K562 (cell line): Measurements from ENCODE around the gene ARFGAP3. TPM values are rescaled to one million over a fixed set of nuclear protein-coding genes. Genes with fewer than 3 reads are reported as not detected.

Experiments used
- ATAC-seq: fragments of 200-7000 bp; cut with Tn5 transposase; 3 replicates; pipeline ENCODE4 v1.9.1; 2020; ENCODE audit warnings: moderate library complexity
- BruUV-seq: library from RNA; stranded (reverse); fragments of 400-500 nt; replicated peaks from 2 replicates; lab custom pipeline; 2021; lab: Mats Ljungman, UMichigan
- CTCF ChIA-PET: fragments of 300-600 bp; formaldehyde crosslinking; extraction: SDS; loops from one replicate; lab custom pipeline; 2021; ENCODE audit warnings: low intra/inter-chr PET ratio; lab: Yijun Ruan, JAX
- POLR2A ChIA-PET: fragments of 300-600, 350-650 bp; sonication (Branson Sonifier 250); formaldehyde crosslinking; extraction: SDS; loops from one replicate; lab custom pipeline; 2021; ENCODE audit warnings: antibody characterized with exemption, inconsistent platforms; lab: Yijun Ruan, JAX
- DNase-seq, 4 experiments: peaks; one replicate each; pipeline versions ENCODE4 v3.0.0 to v3.0.0-alpha.2; 2011 to 2018; ENCODE audit warnings: low spot score in 3 of 4, mixed read lengths in 3 of 4; ENCODE audit errors: extremely low read depth in 1 of 4
- FAIRE-seq: peaks from 2 replicates; lab custom pipeline; 2011; peaks lifted over from hg19 to GRCh38; lab: Jason Lieb, UNC
- H2AFZ ChIP-seq: 2 replicates; pipeline ENCODE4 v1.6.0; 2011; ENCODE audit warnings: low read depth, low read length, control low read depth, inconsistent platforms
- H3K27ac ChIP-seq: fragments of 200-600 bp; 3 replicates; pipeline ENCODE4 v1.8.0; 2011; ENCODE audit warnings: low read depth, mild to moderate bottlenecking, control low read depth, inconsistent platforms, low read length, moderate library complexity, mixed read lengths; ENCODE audit errors: extremely low read depth
- H3K27me3 ChIP-seq, 2 experiments: fragments of 300-600 bp in 1 of 2; 2 replicates in 1 of 2; 3 replicates in 1 of 2; pipeline versions ENCODE4 v1.6.0 to v1.8.0; 2011; ENCODE audit warnings: inconsistent platforms in 2 of 2, low read length in 2 of 2, mild to moderate bottlenecking in 1 of 2, mixed read lengths in 1 of 2, moderate library complexity in 1 of 2; ENCODE audit not compliant: control insufficient read depth in 2 of 2, insufficient read depth in 2 of 2
- H3K36me3 ChIP-seq: fragments of 300-600 bp; 3 replicates; pipeline ENCODE4 v1.8.0; 2011; ENCODE audit warnings: mild to moderate bottlenecking, low read length, inconsistent platforms; ENCODE audit not compliant: control insufficient read depth, insufficient read depth
- H3K4me1 ChIP-seq, 2 experiments: fragments of 200-600 bp in 1 of 2; replicated peaks in 1 of 2; 2 replicates in 1 of 2; 3 replicates in 1 of 2; pipeline versions ENCODE4 v1.5.1 to v1.8.0; 2011; ENCODE audit warnings: inconsistent platforms in 2 of 2, low read length in 2 of 2, mild to moderate bottlenecking in 1 of 2, mixed read lengths in 1 of 2, moderate library complexity in 1 of 2; ENCODE audit not compliant: control insufficient read depth in 2 of 2, insufficient read depth in 2 of 2
- H3K4me2 ChIP-seq: 2 replicates; pipeline ENCODE4 v1.6.1; 2011; ENCODE audit warnings: low read length, control low read depth, inconsistent platforms, mixed read lengths; ENCODE audit not compliant: insufficient read depth
- H3K4me3 ChIP-seq: fragments of 200-600 bp; sonication (generic), shearing (Covaris generic); 2 replicates; pipeline ENCODE4 v1.5.1; 2016; ENCODE audit warnings: control low read depth, inconsistent platforms
- H3K79me2 ChIP-seq: fragments of 200-600 bp; 3 replicates; pipeline ENCODE4 v1.8.0; 2011; ENCODE audit warnings: low read length, inconsistent platforms; ENCODE audit not compliant: control insufficient read depth, insufficient read depth
- H3K9ac ChIP-seq, 2 experiments: 2 replicates each; pipeline versions ENCODE4 v1.6.0 to v1.6.1; 2011; ENCODE audit warnings: low read depth in 2 of 2, low read length in 2 of 2, control low read depth in 1 of 2, inconsistent platforms in 1 of 2, mild to moderate bottlenecking in 1 of 2, mixed read lengths in 1 of 2; ENCODE audit not compliant: insufficient read depth in 1 of 2
- H3K9me1 ChIP-seq: one replicate; pipeline ENCODE4 v1.6.0; 2011; ENCODE audit warnings: inconsistent platforms, mild to moderate bottlenecking, low read length, moderate library complexity; ENCODE audit not compliant: control insufficient read depth, insufficient read depth
- H3K9me3 ChIP-seq: replicated peaks from 2 replicates; pipeline ENCODE4 v1.5.1; 2011; ENCODE audit warnings: low read depth, low read length, inconsistent platforms; ENCODE audit not compliant: control insufficient read depth, insufficient read depth
- H4K20me1 ChIP-seq: replicated peaks from 2 replicates; pipeline ENCODE4 v1.6.1; 2011; ENCODE audit warnings: low read length, inconsistent platforms, mixed read lengths; ENCODE audit not compliant: control insufficient read depth, insufficient read depth
- CUX1 ChIP-seq: fragments of 200-800 bp; sonication (Bioruptor generic); IDR thresholded peaks from 2 replicates; pipeline ENCODE4 v1.6.1; 2016; ENCODE audit warnings: missing genetic modification characterization, missing compliant biosample characterization
- DDX20 ChIP-seq: fragments of 450-650 bp; IDR thresholded peaks from 2 replicates; pipeline ENCODE4 v1.6.1; 2016; ENCODE audit warnings: missing genetic modification characterization, low read depth, mild to moderate bottlenecking, missing compliant biosample characterization, moderate library complexity
- DMBX1 ChIP-seq: fragments of 250-450 bp; sonication (Bioruptor Pico); IDR thresholded peaks from 2 replicates; pipeline ENCODE4 v1.8.0; 2022; ENCODE audit warnings: inconsistent platforms, mild to moderate bottlenecking, moderate library complexity, borderline replicate concordance
- GATAD2B ChIP-seq: fragments of 450-650 bp; IDR thresholded peaks from 2 replicates; pipeline ENCODE4 v1.6.1; 2017; ENCODE audit warnings: mild to moderate bottlenecking, borderline replicate concordance
- PHF8 ChIP-seq: fragments of 200-600 bp; sonication (generic); IDR thresholded peaks from 2 replicates; pipeline ENCODE4 v1.6.1; 2012; ENCODE audit warnings: mixed run types, mild to moderate bottlenecking, inconsistent platforms, low read length, moderate library complexity, borderline replicate concordance
- SAFB ChIP-seq: fragments of 200-400 bp; formaldehyde crosslinking; IDR thresholded peaks from 2 replicates; pipeline ENCODE4 v1.6.1; 2017; ENCODE audit warnings: low read depth, low read length, borderline replicate concordance
- SNAPC5 ChIP-seq: fragments of 250-450 bp; sonication (Bioruptor Pico); IDR thresholded peaks from 2 replicates; pipeline ENCODE4 v1.8.0; 2021; ENCODE audit warnings: moderate library complexity, mild to moderate bottlenecking, inconsistent platforms
- ZNF263 ChIP-seq: sonication (generic); formaldehyde crosslinking; IDR thresholded peaks from 2 replicates; pipeline ENCODE4 v1.8.0; 2022; ENCODE audit warnings: mild to moderate bottlenecking, missing genetic modification reagents, borderline replicate concordance
- WGBS: fragments of 100-300 bp; shearing (Covaris generic); methylation state at CpG from one replicate; pipeline ENCODE4 v1.1.6; 2016; ENCODE audit warnings: low coverage, mixed read lengths; ENCODE audit not compliant: insufficient coverage; ENCODE audit errors: missing lambda C conversion rate; 5-methylcytosine and 5-hydroxymethylcytosine counted together
- in situ Hi-C: fragments of 300-500 bp; cut with MboI; formaldehyde crosslinking; loops from 4 replicates; pipeline ENCODE4 v1.15.0; 2018; ENCODE audit warnings: inconsistent platforms, mixed read lengths
- intact Hi-C: fragments of 100-400 bp; cut with micrococcal nuclease; formaldehyde crosslinking; loops from 2 replicates; pipeline ENCODE4 v1.14.2; 2022
- polyA plus RNA-seq, 8 experiments: library from polyadenylated mRNA; depleted of rRNA in 4 of 8; stranded (reverse) in 5 of 8; unstranded in 3 of 8; fragments of >200 nt; fragmentation: Nextera tagmentation in 2 of 8; fragmentation: Illumina TruSeq in 1 of 8; extraction: Ambion mirVana in 2 of 8; extraction: Trizol in 1 of 8; gene quantifications; 2 replicates each; pipeline versions ENCODE4 v1.2.1 to v1.2.3, GENCODE V29; 2011 to 2014; ENCODE audit warnings: inconsistent platforms in 1 of 8, missing spikeins in 1 of 8
- total RNA-seq, 7 experiments: library from RNA; depleted of rRNA in 6 of 7; stranded (reverse); fragments of >200 nt in 6 of 7; fragmentation: Illumina TruSeq in 2 of 7; extraction: Trizol in 2 of 7; gene quantifications; 2 replicates each; pipeline versions ENCODE4 v1.2.1 to v1.2.3, GENCODE V29; 2011 to 2021; ENCODE audit warnings: low replicate concordance in 1 of 7

Gene ARFGAP3
- total and polyA plus RNA-seq, 9 of the 15 experiments (the other 6 are each of a cell fraction or from before 2014, with no cell fraction given), result 14.2 to 31.9 (median 22.7) TPM

- TF ChIP-seq DDX20, result no peak
- TF ChIP-seq, all 486 proteins: peak for 0
Measured at GRCh38 chr22:42877158-42877557, 20.1 kb upstream of the ARFGAP3 start (continued).

- no peak overlapping the region for H3K9ac ChIP-seq
- intact Hi-C loops, result no loop called here
- ChIA-PET POLR2A (no interaction called here), CTCF (no interaction called here)
- no peaks in the 10 kb centered on the region for H3K4me1 ChIP-seq
- in situ Hi-C loops, result no loop called here
- ATAC-seq (no peak), DNase-seq (no peak)
- WGBS, result 80% methylated on average over 2 of the region's 17 CpGs
- BruUV-seq, result no TSS peak
- no peaks in the 10 kb centered on the region for H3K9me1 ChIP-seq
- H3K36me3 ChIP-seq, result peaks cover 38% of the 10 kb centered on the region; the same call in 2 of the 3 replicates
- no peak overlapping the region for H2AFZ ChIP-seq
- no peak overlapping the region for H3K27ac ChIP-seq
- TF ChIP-seq SAFB (no peak), SNAPC5 (CRISPR knock-in tag) (no peak), GATAD2B (no peak), PHF8 (no peak), CUX1 (CRISPR knock-in tag) (no peak), DMBX1 (no peak), ZNF263 (CRISPR knock-in tag) (no peak)
- TF ChIP-seq, all 486 proteins: peak for 0
- no peak for FAIRE-seq
- Histone ChIP-seq H3K9me3 (no peaks in the 10 kb centered on the region), H3K79me2 (no peaks in the 10 kb centered on the region), H3K4me2 (no peak overlapping the region), H3K27me3 (no peaks in the 10 kb centered on the region), H4K20me1 (no peaks in the 10 kb centered on the region), H3K4me3 (no peak overlapping the region)
Measured at GRCh38 chr22:42876041-42876440, 19.0 kb upstream of the ARFGAP3 start.
